AG10803 (cell line): ENCODE measurements around the gene LYPD1.
A peak's percentile ranks its signal among the peaks of the same experiment; 100 is the strongest.

Experiments used
- DNase-seq: peaks from one replicate; pipeline ENCODE4 v3.0.0; 2010; ENCODE audit warnings: low read depth
- H3K4me3 ChIP-seq: 2 replicates; pipeline ENCODE4 v1.5.1; 2011; ENCODE audit warnings: mild to moderate bottlenecking, low read length, control low read depth
- TF ChIP-seq, protein P1 (sequence below): conservative IDR thresholded peaks from 2 replicates; pipeline ENCODE4 v1.5.1; 2011; ENCODE audit warnings: mild to moderate bottlenecking, low read length, control low read depth, inconsistent platforms

The LYPD1 gene

DNA sequence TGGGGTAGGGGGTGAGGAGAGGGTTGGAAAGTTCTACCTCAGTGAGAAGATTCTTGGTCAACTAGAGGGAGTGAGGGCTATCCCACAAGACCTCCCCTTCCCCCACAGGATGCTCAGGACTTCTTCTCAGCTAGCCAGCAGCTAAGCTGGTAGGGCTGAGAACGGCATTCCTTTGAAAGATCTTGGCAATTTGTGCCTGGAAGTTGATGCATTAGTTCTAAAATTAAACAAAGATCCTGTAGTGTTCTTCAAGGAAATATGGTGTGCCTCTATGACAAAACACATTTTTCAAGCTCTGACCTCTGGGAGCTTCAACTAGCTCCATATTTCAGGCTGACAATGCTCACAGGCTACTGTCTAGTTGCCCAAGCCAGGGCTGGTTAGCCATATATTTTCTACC, 2.3 kb downstream of the LYPD1 start:
- peak; percentile 56 for DNase-seq
- no peak overlapping the region for H3K4me3 ChIP-seq
- TF ChIP-seq, protein P1, sequence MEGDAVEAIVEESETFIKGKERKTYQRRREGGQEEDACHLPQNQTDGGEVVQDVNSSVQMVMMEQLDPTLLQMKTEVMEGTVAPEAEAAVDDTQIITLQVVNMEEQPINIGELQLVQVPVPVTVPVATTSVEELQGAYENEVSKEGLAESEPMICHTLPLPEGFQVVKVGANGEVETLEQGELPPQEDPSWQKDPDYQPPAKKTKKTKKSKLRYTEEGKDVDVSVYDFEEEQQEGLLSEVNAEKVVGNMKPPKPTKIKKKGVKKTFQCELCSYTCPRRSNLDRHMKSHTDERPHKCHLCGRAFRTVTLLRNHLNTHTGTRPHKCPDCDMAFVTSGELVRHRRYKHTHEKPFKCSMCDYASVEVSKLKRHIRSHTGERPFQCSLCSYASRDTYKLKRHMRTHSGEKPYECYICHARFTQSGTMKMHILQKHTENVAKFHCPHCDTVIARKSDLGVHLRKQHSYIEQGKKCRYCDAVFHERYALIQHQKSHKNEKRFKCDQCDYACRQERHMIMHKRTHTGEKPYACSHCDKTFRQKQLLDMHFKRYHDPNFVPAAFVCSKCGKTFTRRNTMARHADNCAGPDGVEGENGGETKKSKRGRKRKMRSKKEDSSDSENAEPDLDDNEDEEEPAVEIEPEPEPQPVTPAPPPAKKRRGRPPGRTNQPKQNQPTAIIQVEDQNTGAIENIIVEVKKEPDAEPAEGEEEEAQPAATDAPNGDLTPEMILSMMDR: no peak

DNA sequence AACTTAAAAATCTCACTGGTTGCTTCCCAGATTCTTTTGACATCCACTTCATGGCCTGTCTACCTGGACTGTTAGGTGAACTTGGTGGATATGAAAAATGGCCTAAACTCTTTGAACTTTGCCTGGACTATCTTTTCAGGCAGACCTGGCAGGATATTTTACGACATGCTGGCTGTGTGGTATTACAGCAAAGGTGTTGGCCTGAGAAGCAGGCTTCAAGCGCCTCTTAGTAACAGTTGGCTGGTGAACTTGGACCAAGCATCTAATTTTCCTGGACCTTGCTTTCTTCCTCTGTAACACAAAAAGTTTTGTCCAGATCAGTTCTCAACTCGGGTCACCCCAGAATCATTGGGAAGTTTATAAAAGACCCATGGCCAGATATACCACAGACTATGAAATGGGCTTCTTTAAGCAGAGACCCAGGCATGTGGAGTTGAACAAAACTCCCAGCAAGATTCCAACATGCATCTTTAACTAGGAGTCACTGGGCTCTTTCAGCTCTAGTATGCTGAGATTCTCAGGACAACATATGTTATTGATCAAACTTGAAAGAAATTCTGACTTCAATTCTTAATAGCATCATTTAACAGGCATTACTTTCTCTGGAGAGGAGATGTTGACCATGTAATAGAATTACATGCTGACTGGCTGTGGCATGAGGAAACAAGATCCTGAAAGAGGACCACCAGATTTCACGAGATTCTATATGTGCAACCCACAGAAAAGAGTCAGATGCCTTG, 4.4 kb downstream of the LYPD1 start:
- TF ChIP-seq, protein P1: no peak
- DNase-seq: peak; percentile 48
- no peak overlapping the region for H3K4me3 ChIP-seq

DNA sequence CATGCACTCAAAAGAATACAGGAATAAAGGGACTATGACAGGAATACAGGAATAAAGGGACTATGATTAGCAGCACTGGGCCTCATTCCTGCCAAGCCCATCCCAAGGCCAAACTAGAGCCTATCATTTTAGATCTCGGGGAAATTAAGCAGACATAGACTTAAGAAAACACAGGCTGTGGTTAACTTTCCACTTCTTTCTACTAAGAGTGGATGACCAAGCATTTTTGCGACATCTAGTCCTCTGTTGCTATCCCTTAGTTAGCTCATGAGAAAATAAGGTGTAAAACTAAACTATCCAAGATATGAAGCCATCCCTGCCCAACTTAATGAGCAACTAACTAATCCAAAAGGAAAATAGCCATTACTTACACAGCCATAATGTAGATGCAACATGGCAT, 5.9 kb downstream of the LYPD1 start:
- DNase-seq: no peak
- no peak overlapping the region for H3K4me3 ChIP-seq
- TF ChIP-seq, protein P1: no peak

DNA sequence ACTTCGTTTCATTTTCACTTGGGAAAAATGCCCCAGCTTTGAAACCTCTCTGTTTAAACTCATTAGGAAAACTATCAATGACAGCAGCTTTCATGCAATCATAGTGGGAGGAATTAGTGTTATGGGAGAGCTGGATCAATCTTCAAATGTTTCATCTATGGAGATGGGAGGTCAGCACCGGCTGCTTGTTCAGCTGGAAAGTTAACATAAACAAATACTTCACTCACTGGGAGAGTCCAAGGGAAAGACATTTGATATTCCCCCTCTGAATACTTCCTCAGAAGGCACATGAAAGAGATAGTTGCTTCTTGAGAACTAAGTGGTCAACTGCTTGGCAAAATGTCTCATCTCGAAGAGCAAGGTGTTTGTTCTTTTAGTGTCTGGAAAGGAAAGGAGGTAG, 7.3 kb downstream of the LYPD1 start:
- H3K4me3 ChIP-seq: no peak overlapping the region
- no peak for DNase-seq
- TF ChIP-seq, protein P1: no peak

DNA sequence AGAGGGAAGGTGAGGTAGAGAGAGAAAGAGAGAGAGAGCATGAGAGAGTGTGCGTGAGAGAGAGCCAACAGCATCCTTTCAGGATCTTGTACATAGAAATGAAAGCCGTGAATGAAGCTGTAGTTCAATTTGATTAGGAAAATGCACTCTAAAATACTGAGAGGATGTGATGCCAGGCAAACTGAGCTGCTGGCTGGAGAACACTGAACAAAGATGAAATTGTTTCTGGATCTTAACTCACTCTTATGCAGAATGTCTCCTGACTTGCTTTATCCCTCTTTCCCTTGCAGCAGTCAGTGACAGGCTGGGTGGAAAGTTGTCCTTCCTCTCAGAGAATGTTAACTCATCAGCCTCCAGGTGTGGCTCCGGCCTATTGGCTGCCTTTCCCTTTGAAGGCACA, 10.7 kb downstream of the LYPD1 start:
- H3K4me3 ChIP-seq: no peak overlapping the region
- no peak for DNase-seq
- TF ChIP-seq, protein P1: no peak

DNA sequence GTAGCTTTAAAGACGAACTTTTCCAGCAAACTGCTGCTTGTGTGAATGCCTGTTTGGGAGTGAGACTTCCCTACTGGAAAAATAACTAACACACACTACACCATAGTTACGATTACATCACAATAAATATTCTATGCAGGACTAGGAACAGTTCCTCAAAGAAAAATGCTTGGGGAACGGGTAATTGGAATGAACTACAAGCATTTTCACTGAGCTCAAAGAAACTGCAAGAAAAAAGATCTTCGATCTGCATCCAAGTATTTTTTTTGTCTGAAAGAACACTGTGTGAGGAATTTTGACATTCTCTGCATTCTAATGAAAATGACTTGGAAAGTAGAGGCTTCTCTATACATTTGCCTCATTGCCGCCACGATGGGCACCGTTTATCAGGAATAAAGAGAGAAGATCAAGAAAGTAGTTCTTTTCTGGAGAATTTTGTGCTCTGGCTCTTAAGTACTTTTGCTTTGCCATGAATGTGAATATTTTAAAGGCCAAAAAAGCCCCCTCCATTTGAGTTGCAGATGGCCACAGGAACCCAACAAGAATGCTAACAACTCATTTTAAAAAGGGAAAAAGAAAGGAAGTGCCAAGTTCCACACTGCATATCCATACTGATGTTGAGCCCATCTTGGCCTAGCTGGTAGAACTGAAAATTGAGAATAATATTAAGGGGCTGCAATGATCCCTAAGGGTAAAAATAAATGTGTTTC, 13.6 kb downstream of the LYPD1 start:
- no peak overlapping the region for H3K4me3 ChIP-seq
- TF ChIP-seq, protein P1: no peak

DNA sequence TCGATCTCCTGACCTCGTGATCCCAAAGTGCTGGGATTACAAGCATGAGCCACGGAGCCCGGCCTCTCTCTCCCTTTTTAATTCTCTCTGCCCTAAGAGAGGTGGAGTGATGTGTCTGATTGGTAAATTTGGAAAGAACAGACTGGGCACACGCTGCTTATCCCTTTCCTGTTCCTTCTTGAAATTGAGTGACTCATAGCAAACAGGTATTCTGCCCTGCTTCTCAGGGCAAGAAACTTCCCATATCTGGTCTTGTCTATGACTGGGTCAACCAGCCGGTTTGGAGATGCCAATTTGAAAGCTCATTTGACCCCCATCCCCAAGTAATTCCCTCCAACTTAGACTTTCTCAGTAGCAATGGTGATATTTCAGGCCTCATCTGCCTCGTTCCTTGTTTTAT, 15.0 kb downstream of the LYPD1 start:
- TF ChIP-seq, protein P1: no peak
- no peak for DNase-seq
- no peak overlapping the region for H3K4me3 ChIP-seq

More for the DNA sequence above, 13.6 kb downstream of the LYPD1 start:
- DNase-seq: peak; percentile 46
